Gastroesophageal sphincter (tissue), 3 donors: ENCODE measurements around the gene EIF2D.

Experiments used
- POLR2A ChIP-seq, 2 donors: fragments of 450-650 bp; IDR thresholded peaks; one replicate each; pipeline ENCODE4 v1.6.1; 2017; ENCODE audit warnings: antibody characterized with exemption in 2 of 2, mild to moderate bottlenecking in 2 of 2, moderate library complexity in 1 of 2
- TF ChIP-seq, protein P1 (sequence below), 4 experiments: fragments of 200-600 bp in 2 of 4; fragments of 450-650 bp in 2 of 4; sonication (generic) in 1 of 4; IDR thresholded peaks; one replicate each; pipeline ENCODE4 v1.5.1; 2017 to 2019; ENCODE audit warnings: antibody characterized with exemption in 4 of 4, mild to moderate bottlenecking in 2 of 4, moderate library complexity in 2 of 4

DNA sequence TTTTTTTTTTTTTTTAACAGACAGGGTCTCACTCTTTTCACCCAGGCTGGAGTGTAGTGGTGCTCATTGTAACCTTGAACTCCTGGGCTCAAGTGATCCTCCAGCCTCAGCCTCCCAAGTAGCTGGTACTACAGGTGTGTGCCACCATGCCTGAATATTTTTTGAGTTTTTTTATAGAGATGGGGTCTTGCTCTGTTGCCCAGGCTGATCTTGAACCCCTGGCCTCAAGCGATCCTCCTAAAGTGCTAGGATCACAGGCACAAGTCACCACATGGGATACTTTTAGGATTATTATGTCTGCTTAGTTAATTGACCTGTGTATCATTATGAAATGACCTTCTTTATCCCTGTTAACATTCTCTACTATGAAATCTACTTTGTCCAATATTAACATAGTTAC is 66.9 kb downstream of the EIF2D start:
- TF ChIP-seq, protein P1, sequence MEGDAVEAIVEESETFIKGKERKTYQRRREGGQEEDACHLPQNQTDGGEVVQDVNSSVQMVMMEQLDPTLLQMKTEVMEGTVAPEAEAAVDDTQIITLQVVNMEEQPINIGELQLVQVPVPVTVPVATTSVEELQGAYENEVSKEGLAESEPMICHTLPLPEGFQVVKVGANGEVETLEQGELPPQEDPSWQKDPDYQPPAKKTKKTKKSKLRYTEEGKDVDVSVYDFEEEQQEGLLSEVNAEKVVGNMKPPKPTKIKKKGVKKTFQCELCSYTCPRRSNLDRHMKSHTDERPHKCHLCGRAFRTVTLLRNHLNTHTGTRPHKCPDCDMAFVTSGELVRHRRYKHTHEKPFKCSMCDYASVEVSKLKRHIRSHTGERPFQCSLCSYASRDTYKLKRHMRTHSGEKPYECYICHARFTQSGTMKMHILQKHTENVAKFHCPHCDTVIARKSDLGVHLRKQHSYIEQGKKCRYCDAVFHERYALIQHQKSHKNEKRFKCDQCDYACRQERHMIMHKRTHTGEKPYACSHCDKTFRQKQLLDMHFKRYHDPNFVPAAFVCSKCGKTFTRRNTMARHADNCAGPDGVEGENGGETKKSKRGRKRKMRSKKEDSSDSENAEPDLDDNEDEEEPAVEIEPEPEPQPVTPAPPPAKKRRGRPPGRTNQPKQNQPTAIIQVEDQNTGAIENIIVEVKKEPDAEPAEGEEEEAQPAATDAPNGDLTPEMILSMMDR (IDR thresholded peaks at IDR 0.05), result no peak
- no peak for TF ChIP-seq POLR2A (IDR thresholded peaks at IDR 0.05)
